ENCODE data around the gene TTC39C. TPM values are rescaled to one million over a fixed set of nuclear protein-coding genes. Genes with fewer than 3 reads are reported as not detected.

Gene TTC39C
- total and polyA plus RNA-seq, 5 experiments from 2014 or later: 36.5 to 83.3 (median 60.6) TPM

DNA sequence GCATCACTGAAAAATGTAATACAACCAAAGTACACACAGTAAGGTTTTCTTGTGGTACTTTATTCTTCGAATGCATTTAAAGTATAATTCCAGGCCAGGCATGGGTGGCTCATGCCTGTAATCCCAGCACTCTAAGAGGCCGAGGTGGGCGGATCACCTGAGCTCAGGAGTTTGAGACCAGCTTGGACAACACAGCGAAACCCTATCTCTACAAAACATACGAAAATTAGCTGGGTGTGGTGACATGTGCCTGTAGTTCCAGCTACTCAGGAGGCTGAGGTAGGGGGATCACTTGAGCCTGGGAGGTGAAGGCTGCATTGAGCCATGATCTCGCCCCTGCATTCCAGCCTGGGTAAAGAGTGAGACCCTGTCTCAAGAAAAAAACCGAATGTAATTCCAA is 3.9 kb upstream of the TTC39C start:
- Mint-ChIP-seq H3K4me1 (peaks cover 36 to 72% (median 60%) of the 10 kb centered on the region in 4 donors), H3K27ac (peak overlapping the region; percentile 83 to 99 (median 94)), H3K27me3 (no peaks in the 10 kb centered on the region), H3K9me3 (no peaks in the 10 kb centered on the region), H3K4me3 (peak overlapping the region in 9 of 10 donors; percentile 70 to 87 (median 82)), H3K36me3 (no peaks in the 10 kb centered on the region)
- POLR2A ChIA-PET: interaction anchor here (0.7 to 3.4 kb wide), 7 partner anchors 12 to 65 kb away, joined by 3 to 13 read pairs (median 4); no protein-coding TSS in a partner anchor
- DNase-seq (no peak), ATAC-seq (no peak)

DNA sequence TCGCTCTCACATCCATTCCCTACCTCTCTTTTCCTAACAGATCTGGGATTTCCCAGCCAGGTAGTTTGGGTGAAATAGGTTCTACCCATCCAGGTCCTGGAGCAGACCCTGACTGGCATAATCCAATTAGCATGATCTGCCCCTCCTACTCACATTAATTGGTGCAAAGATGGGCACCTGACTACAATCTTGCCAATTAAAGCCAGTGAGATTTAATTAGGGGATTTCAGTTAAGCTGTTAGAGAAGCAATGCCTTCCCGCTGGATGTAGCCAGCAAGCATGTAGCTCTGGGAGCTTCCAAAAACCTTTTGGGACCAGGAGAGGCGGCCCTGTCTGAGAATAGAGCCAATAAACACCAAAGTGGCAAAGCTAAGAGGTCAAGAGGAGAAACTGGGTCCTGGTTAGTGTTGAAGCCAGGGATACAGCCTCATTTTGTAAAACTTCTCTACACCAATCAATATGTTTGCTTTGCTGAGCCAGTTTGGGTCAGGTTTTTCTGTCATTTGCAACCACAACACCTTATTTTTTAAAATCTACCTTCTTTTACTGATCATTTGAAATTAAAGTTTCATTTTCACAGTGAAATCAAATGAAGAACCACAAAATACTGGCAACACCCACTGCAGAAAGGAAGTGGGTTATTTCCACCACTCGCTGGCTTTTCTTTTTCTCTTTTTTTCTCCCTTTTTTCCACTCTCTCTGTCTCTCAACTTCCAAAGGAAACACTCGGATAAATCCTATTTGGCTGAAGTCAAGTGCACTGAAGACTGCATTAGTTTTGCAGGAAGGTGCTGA is 3.2 kb upstream of the TTC39C start:
- H3K27me3 Mint-ChIP-seq: no peaks in the 10 kb centered on the region
- ATAC-seq: peak; percentile 11 to 45
- H3K4me3 Mint-ChIP-seq: peak overlapping the region; percentile 46 to 87 (median 80)
- H3K27ac Mint-ChIP-seq: peak overlapping the region; percentile 83 to 99 (median 94)
- H3K9me3 Mint-ChIP-seq: no peaks in the 10 kb centered on the region
- POLR2A ChIA-PET: interaction anchor here (1.1 to 3.4 kb wide), 5 partner anchors 12 to 43 kb away, joined by 3 to 13 read pairs (median 6); no protein-coding TSS in a partner anchor
- no peaks in the 10 kb centered on the region for H3K36me3 Mint-ChIP-seq
- H3K4me1 Mint-ChIP-seq: peaks cover 37 to 79% (median 66%) of the 10 kb centered on the region in 4 donors
- DNase-seq: peak in 4 of 10 donors; percentile 27 to 82 (median 80)

DNA sequence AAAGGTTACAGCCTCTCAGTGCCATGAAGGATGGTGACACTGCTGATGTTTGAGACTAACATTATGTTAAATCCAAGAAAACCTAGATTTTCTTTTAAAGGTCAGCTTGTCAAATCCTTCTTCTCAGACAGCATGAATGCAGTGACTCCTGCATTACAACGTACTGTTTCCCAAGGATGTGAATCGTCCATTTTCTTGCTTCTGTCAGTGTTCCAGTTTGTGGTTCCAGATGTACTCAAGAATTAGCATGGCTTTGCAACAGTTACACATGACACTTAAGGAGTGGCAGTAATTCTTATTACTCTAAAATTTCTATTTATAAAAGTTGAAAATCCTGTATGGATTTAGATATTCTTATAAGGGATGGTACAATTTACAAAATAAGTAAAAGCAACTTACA is 1.5 kb upstream of the TTC39C start:
- Mint-ChIP-seq H3K4me1 (peaks cover 45 to 84% (median 78%) of the 10 kb centered on the region in 4 donors), H3K36me3 (no peaks in the 10 kb centered on the region), H3K27me3 (no peaks in the 10 kb centered on the region), H3K27ac (peak overlapping the region; percentile 83 to 99 (median 94)), H3K4me3 (peak overlapping the region; percentile 46 to 87 (median 80)), H3K9me3 (no peaks in the 10 kb centered on the region)
- POLR2A ChIA-PET: interaction anchor here (0.7 to 3.1 kb wide), 6 partner anchors 13 to 560 kb away, joined by 3 to 19 read pairs (median 4); no protein-coding TSS in a partner anchor
- ATAC-seq (no peak), DNase-seq (no peak)

DNA sequence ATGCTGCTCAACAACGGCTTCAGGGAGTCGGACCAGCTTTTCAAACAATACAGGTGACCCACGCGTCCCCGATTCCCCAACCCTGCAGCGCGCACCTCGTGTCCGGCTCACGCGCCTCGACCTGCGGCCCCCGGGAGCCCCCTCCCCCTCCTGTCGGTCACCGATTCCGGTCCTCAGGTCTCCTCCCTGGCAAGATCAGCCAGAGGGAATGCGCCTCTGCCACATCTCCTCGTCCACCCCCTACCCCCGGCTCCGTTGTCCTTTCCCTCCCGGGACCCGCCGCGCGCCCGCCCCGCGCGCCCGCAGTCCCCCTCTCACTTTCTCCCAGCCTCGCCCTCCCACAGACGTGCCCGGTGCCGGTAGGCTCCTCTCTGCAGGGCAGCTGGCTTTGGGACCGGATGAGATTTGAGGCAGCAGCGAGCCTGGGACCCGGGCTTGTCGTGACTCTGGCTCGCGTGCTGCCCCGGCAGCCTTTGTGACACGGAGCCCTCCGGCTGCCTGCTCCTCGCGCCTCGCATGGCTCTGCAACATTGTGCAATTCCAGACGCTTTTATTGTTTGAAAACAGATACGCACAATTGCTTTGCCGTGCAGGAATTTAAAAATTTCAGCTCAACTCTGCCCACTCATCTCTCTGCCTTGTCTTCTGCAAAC is 558 bp downstream of the TTC39C start:
- H3K27me3 Mint-ChIP-seq: no peaks in the 10 kb centered on the region
- POLR2A ChIA-PET: interaction anchor here (0.5 to 3.1 kb wide), 16 partner anchors 11 to 419 kb away, joined by 3 to 19 read pairs (median 4); no protein-coding TSS in a partner anchor
- H3K27ac Mint-ChIP-seq: peak overlapping the region; percentile 87 to 98 (median 94)
- H3K36me3 Mint-ChIP-seq: peaks cover 0 to 5% (median 1%) of the 10 kb centered on the region in 3 donors
- H3K4me3 Mint-ChIP-seq: peak overlapping the region; percentile 92 to 99 (median 95)
- ATAC-seq: peak; percentile 26 to 29
- DNase-seq: peak; percentile 28 to 74 (median 44)
- H3K4me1 Mint-ChIP-seq: peaks cover 42 to 84% (median 78%) of the 10 kb centered on the region in 4 donors
- H3K9me3 Mint-ChIP-seq: no peaks in the 10 kb centered on the region

DNA sequence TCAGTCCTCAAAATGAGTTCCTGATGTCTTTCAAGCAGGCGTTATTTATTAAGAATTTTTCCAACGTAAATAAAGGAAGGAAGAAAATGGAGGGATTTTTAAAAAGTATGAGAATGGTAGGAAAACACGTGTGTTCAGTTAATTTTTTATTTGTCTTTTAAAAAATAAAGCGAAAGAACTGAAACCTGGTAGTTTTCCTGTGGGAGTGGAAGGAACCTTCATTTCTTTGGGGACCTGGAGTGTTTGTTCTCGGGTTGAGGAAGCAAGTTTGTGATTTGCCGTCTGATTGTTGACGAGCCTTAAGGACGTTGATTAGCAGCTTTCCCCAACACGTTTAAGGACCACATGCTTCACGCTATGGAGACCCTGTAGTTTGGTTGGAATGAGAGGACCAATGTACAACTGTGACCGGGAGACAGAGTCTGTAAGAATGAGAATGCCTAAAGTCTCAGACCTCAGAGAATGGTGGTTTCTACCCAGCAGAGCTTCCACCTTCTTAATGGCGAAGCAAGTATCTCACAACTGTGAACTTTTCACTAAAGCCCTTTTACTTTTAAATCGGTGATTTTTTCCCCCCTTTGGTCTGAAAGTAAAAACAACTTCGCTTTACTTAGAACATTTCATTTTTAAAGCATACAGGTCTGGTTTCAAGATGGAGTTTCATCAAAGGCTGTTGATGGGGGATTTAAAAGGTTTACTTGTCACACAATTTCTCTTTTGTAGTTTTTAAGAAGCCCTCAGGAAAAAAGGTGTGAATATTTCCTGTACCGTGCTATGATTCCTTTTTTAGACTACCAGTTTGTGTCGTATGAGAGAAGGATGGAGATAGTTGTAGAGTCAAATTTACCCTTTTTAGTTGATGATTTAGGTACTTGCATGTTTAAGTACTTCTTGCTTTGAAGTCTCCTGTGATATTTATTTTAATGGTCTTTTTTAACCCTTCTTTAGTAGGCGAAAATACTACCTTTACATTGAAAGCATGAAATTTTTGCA is 1.4 kb downstream of the TTC39C start:
- Mint-ChIP-seq H3K4me1 (peaks cover 47 to 84% (median 78%) of the 10 kb centered on the region in 4 donors), H3K27ac (peak overlapping the region; percentile 87 to 98 (median 94)), H3K27me3 (no peaks in the 10 kb centered on the region), H3K9me3 (no peaks in the 10 kb centered on the region), H3K36me3 (peaks cover 0 to 10% (median 1%) of the 10 kb centered on the region in 3 donors), H3K4me3 (peak overlapping the region; percentile 92 to 99 (median 95))
- ATAC-seq (peak in 1 of 2 donors; percentile 3), DNase-seq (peak in 2 of 10 donors; percentile 41 to 46)
- POLR2A ChIA-PET: interaction anchor here (0.6 to 3.1 kb wide), 9 partner anchors 12 to 79 kb away, joined by 3 to 19 read pairs (median 4); no protein-coding TSS in a partner anchor

DNA sequence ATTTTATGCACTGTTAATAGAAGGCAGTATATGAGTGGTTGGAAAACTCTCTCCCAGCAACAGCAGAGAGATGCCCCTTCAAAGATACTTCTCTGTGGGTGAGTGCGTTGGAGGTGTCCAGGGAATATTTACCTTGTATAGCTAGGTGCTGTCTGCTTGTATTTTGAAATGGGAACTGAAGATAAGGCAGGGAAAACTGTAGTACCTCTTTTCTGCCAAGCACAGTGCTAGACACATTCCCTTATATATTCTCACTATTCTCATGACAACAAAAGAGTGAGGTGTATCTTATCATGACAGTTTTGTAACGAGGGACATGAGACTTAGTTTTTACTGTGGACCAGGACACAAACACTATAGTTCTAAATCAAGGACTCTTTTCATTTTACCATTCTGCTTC is 2.1 kb downstream of the TTC39C start:
- POLR2A ChIA-PET: interaction anchor here (1.6 kb wide), 1 partner anchor 8 kb away, joined by 6 read pairs; no protein-coding TSS in a partner anchor
- H3K27me3 Mint-ChIP-seq: no peaks in the 10 kb centered on the region
- no peak for DNase-seq
- peak overlapping the region; percentile 92 to 99 (median 95) for H3K4me3 Mint-ChIP-seq
- peaks cover 0 to 17% (median 2%) of the 10 kb centered on the region in 3 donors for H3K36me3 Mint-ChIP-seq
- H3K27ac Mint-ChIP-seq: peak overlapping the region; percentile 87 to 98 (median 94)
- no peaks in the 10 kb centered on the region for H3K9me3 Mint-ChIP-seq
- H3K4me1 Mint-ChIP-seq: peaks cover 52 to 84% (median 78%) of the 10 kb centered on the region in 4 donors
- ATAC-seq: no peak

DNA sequence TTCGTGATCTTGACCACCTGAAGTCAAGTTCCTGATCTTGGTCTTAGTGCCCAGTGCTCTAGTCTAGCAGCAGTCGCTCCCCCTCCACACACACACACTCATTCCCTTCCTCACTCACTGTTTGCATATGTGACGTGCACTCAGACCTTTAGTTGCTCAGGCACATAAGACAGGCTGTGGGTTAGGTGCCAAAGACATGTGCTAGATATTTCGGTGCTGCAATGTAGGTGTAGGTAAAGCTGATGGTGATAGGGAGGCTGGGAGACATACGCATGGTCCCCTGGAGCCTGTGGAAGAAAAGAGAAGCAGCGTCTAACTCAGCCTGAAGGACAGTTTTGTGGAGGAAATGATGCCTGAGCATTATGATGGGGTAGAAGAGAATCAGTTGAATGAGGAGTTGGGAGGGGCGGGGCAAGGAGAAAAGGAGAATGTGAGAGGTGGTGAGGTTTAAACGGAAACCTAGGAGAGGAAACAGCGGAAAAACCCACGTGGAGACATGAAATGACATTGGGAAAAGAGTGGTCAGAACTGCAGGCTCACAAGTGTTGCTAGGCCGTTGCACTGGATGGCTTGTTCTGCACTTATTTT is 3.8 kb downstream of the TTC39C start:
- peaks cover 49 to 85% (median 80%) of the 10 kb centered on the region in 4 donors for H3K4me1 Mint-ChIP-seq
- ATAC-seq: no peak
- no peaks in the 10 kb centered on the region for H3K9me3 Mint-ChIP-seq
- peaks cover 0 to 32% (median 4%) of the 10 kb centered on the region in 3 donors for H3K36me3 Mint-ChIP-seq
- peak overlapping the region; percentile 23 to 93 (median 72) for H3K4me3 Mint-ChIP-seq
- POLR2A ChIA-PET: interaction anchor here (1.2 kb wide), 1 partner anchor 26 kb away, joined by 4 read pairs; no protein-coding TSS in a partner anchor
- H3K27ac Mint-ChIP-seq: peak overlapping the region; percentile 45 to 92 (median 85)
- no peaks in the 10 kb centered on the region for H3K27me3 Mint-ChIP-seq
- DNase-seq: no peak

DNA sequence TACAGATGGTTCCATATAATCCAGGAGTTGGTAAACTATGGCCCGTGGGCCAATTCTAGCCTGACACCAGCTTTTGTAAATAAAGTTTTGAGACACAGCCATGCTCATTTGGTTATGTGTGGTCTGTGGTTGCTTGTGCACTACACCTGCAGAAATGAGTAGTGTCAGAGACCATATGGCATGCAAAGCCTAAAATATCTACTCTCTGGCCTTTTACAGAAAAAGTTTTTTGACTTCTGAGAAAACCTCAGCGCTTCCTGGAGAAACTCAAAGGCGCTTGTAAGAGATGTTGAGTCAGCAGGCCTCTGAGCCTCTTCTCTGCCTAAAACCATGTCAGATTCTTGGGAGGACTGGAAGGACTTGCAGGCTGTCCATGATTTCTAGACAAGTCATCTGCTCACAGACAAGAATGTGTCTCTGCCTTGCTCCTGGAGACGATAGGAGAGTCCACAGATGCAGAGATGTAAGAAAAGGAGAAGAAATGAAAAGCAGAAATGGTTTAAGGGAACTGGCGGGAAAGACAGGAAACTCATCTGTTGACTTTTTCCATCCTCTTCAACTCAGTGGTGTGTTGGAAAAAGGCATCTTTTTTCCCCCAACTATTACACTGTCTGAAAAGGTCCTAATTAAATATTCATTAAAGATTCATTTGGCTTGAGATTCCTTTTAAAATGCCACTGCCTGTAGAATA is 5.2 kb downstream of the TTC39C start:
- no peaks in the 10 kb centered on the region for H3K9me3 Mint-ChIP-seq
- ATAC-seq: peak; percentile 67 to 78
- H3K4me3 Mint-ChIP-seq: peak overlapping the region; percentile 34 to 93 (median 79)
- H3K27me3 Mint-ChIP-seq: no peaks in the 10 kb centered on the region
- peak overlapping the region; percentile 34 to 93 (median 89) for H3K27ac Mint-ChIP-seq
- DNase-seq: peak in 8 of 10 donors; percentile 26 to 75 (median 52)
- H3K4me1 Mint-ChIP-seq: peaks cover 56 to 93% (median 91%) of the 10 kb centered on the region in 4 donors
- peaks cover 0 to 40% (median 4%) of the 10 kb centered on the region in 3 donors for H3K36me3 Mint-ChIP-seq
- POLR2A ChIA-PET: interaction anchor here (1.2 kb wide), 1 partner anchor 27 kb away, joined by 4 read pairs; no protein-coding TSS in a partner anchor

DNA sequence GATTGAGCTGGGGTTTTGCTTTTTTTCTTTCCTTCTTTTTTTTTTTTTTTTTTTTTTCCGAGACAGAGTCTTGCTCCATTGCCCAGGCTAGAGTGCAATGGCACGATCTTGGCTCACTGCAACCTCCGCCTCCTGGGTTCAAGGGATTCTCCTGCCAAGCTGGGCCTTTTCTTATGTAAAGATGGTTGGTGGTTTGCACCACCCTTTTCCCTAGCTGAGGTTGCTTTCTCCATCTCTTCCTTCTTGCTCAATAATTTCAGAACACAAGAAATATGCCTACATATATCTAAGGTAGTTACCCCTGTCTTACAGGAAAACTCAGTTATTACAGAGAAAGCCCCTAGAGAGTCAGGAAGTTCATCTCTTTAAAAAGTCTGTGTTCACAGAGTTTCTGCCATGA is 7.0 kb downstream of the TTC39C start:
- peaks cover 58 to 99% (median 95%) of the 10 kb centered on the region in 4 donors for H3K4me1 Mint-ChIP-seq
- H3K27me3 Mint-ChIP-seq: no peaks in the 10 kb centered on the region
- ATAC-seq (no peak), DNase-seq (no peak)
- H3K36me3 Mint-ChIP-seq: peaks cover 0 to 44% (median 6%) of the 10 kb centered on the region in 3 donors
- H3K9me3 Mint-ChIP-seq: no peaks in the 10 kb centered on the region
- H3K4me3 Mint-ChIP-seq: peak overlapping the region in 9 of 10 donors; percentile 1 to 93 (median 54)
- peak overlapping the region in 6 of 10 donors; percentile 1 to 87 (median 30) for H3K27ac Mint-ChIP-seq
- POLR2A ChIA-PET: interaction anchor here (1.2 kb wide), 1 partner anchor 54 kb away, joined by 4 read pairs; no protein-coding TSS in a partner anchor

DNA sequence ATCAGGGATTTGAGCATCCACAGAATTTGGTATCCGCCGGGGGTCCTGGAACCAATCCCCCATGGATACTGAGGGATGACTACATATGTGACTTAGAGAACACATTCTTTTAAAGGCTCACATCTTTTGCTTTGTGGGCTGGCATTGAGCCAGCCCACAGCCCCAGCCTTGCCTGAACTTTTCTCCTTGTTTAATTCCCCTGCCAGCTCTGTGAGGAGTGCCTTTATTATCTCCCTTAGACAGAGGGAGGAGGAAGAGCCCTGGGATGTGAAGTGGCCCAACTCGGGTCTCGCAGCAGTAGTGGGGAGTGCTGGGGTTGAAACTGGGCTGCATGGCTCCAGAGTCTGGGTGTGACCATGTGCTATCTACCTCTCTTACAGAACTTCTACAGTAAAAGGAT is 7.6 kb downstream of the TTC39C start:
- ATAC-seq: no peak
- H3K27ac Mint-ChIP-seq: peak overlapping the region; percentile 1 to 87 (median 34)
- POLR2A ChIA-PET: interaction anchor here (1.6 kb wide), 1 partner anchor 11 kb away, joined by 3 read pairs; no protein-coding TSS in a partner anchor
- no peak for DNase-seq
- no peaks in the 10 kb centered on the region for H3K27me3 Mint-ChIP-seq
- H3K4me1 Mint-ChIP-seq: peaks cover 54 to 99% (median 95%) of the 10 kb centered on the region in 4 donors
- peaks cover 0 to 47% (median 9%) of the 10 kb centered on the region in 3 donors for H3K36me3 Mint-ChIP-seq
- peak overlapping the region in 8 of 10 donors; percentile 11 to 93 (median 58) for H3K4me3 Mint-ChIP-seq
- no peaks in the 10 kb centered on the region for H3K9me3 Mint-ChIP-seq
